RWPE2 (cell line): ENCODE measurements around the gene GSN.

ENCODE experiments used
- ATAC-seq: fragments of 200-7000 bp; cut with Tn5 transposase; 3 replicates; pipeline ENCODE4 v1.9.1; 2021; ENCODE audit warnings: low read depth
- DNase-seq: peaks from one replicate; pipeline ENCODE4 v3.0.0-alpha.2; 2020; ENCODE audit warnings: low spot score
- H3K27ac ChIP-seq: fragments of 450-650 bp; 2 replicates; pipeline ENCODE4 v1.5.1; 2017; ENCODE audit warnings: mild to moderate bottlenecking; ENCODE audit not compliant: poor library complexity, severe bottlenecking
- H3K27me3 ChIP-seq: fragments of 250-450 bp; sonication (Bioruptor Pico); 2 replicates; pipeline ENCODE4 v1.5.1; 2021; ENCODE audit warnings: mild to moderate bottlenecking, moderate library complexity; ENCODE audit not compliant: insufficient read depth, poor library complexity, severe bottlenecking
- H3K36me3 ChIP-seq: fragments of 250-450 bp; sonication (Bioruptor Pico); 2 replicates; pipeline ENCODE4 v1.5.1; 2020; ENCODE audit warnings: low read depth, mild to moderate bottlenecking, moderate library complexity
- H3K4me1 ChIP-seq: fragments of 250-450 bp; sonication (Bioruptor Pico); 2 replicates; pipeline ENCODE4 v1.5.1; 2021; ENCODE audit warnings: mild to moderate bottlenecking, moderate library complexity; ENCODE audit not compliant: insufficient read depth, poor library complexity, severe bottlenecking
- H3K4me3 ChIP-seq: fragments of 250-450 bp; sonication (Bioruptor Pico); 2 replicates; pipeline ENCODE4 v1.5.1; 2021; ENCODE audit warnings: mild to moderate bottlenecking, moderate library complexity; ENCODE audit not compliant: severe bottlenecking
- H3K9me3 ChIP-seq: fragments of 250-450 bp; sonication (Bioruptor Pico); 2 replicates; pipeline ENCODE4 v1.5.1; 2021; ENCODE audit warnings: mild to moderate bottlenecking, moderate library complexity; ENCODE audit not compliant: severe bottlenecking
- TF ChIP-seq, protein P1 (sequence below): fragments of 450-650 bp; IDR thresholded peaks from one replicate; pipeline ENCODE4 v1.5.1; 2017; ENCODE audit warnings: mild to moderate bottlenecking, moderate library complexity; ENCODE audit not compliant: poor library complexity, severe bottlenecking

GSN gene

GRCh38 chr9:121253821-121254501, 14.0 kb upstream of the GSN start:
- ATAC-seq (no peak), DNase-seq (no peak)
- H3K36me3 ChIP-seq = no peaks in the 10 kb centered on the region
- TF ChIP-seq, protein P1, sequence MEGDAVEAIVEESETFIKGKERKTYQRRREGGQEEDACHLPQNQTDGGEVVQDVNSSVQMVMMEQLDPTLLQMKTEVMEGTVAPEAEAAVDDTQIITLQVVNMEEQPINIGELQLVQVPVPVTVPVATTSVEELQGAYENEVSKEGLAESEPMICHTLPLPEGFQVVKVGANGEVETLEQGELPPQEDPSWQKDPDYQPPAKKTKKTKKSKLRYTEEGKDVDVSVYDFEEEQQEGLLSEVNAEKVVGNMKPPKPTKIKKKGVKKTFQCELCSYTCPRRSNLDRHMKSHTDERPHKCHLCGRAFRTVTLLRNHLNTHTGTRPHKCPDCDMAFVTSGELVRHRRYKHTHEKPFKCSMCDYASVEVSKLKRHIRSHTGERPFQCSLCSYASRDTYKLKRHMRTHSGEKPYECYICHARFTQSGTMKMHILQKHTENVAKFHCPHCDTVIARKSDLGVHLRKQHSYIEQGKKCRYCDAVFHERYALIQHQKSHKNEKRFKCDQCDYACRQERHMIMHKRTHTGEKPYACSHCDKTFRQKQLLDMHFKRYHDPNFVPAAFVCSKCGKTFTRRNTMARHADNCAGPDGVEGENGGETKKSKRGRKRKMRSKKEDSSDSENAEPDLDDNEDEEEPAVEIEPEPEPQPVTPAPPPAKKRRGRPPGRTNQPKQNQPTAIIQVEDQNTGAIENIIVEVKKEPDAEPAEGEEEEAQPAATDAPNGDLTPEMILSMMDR = no peak
- H3K27me3 ChIP-seq = no peaks in the 10 kb centered on the region
- no peaks in the 10 kb centered on the region for H3K9me3 ChIP-seq
- no peak overlapping the region for H3K4me3 ChIP-seq
- H3K4me1 ChIP-seq = no peaks in the 10 kb centered on the region
- H3K27ac ChIP-seq = no peak overlapping the region

GRCh38 chr9:121259498-121259897, 8.5 kb upstream of the GSN start:
- ATAC-seq (no peak), DNase-seq (no peak)
- Histone ChIP-seq H3K4me3 (no peak overlapping the region), H3K27ac (no peak overlapping the region), H3K4me1 (peaks cover 2% of the 10 kb centered on the region), H3K9me3 (no peaks in the 10 kb centered on the region), H3K36me3 (no peaks in the 10 kb centered on the region), H3K27me3 (no peaks in the 10 kb centered on the region)
- TF ChIP-seq, protein P1 = no peak

GRCh38 chr9:121259935-121260334, 8.0 kb upstream of the GSN start:
- Histone ChIP-seq H3K27ac (no peak overlapping the region), H3K27me3 (no peaks in the 10 kb centered on the region), H3K36me3 (no peaks in the 10 kb centered on the region), H3K9me3 (no peaks in the 10 kb centered on the region), H3K4me3 (no peak overlapping the region), H3K4me1 (peaks cover 2% of the 10 kb centered on the region)
- ATAC-seq (no peak), DNase-seq (no peak)
- TF ChIP-seq, protein P1 = no peak

DNA sequence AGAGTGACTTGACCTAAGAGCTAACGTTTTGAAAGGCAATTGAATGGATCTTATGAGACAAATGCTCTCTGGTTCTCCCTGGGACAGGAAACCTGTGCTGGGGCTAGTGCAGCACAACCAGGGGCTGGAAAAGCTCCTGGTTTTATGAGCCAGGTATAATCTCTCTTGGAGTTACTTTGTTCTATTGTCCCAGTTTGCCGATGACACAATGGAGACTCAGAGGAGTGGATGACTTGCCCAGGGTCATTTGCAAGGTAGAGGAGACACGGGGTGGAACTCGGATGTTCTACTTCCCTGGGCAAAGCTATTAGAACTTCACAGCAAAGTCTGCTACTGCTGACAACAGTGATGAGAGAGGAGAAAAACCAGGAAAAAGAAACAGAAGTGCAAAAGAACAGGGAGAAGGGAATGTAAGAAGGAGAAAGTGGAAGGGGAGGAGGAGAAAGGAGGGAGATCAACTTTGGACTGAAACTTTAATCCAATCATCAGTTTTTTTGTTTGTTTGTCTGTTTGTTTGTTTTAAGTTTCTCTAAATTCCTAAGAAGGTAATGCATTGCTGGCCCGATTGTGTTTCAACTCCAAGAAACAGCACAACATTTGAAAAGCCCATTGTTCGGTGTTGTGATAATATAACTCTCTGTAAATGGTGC, 7.4 kb upstream of the GSN start:
- H3K4me1 ChIP-seq = peaks cover 2% of the 10 kb centered on the region
- TF ChIP-seq, protein P1 = no peak
- H3K4me3 ChIP-seq = no peak overlapping the region
- ATAC-seq (no peak), DNase-seq (no peak)
- no peak overlapping the region for H3K27ac ChIP-seq
- no peaks in the 10 kb centered on the region for H3K9me3 ChIP-seq
- H3K36me3 ChIP-seq = no peaks in the 10 kb centered on the region
- H3K27me3 ChIP-seq = no peaks in the 10 kb centered on the region

DNA sequence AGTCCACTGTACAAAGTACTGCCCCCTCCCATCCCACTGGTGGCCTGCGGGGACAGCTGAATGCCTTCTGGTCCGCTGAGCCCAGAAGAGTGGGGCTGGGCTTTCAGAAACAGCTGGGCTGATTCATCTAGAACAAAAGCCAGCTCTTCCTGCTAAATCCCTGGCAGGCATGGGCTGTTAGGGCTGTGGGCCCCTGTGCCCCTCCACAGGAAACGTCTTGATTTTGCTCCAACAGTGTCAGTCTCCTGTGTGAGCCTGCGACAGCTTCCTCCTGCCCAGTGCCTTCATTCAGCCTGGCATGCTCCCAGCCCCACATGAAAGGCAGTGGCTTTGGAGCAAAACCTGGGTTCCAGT, 6.9 kb upstream of the GSN start:
- Histone ChIP-seq H3K4me3 (no peak overlapping the region), H3K27me3 (no peaks in the 10 kb centered on the region), H3K4me1 (peaks cover 2% of the 10 kb centered on the region), H3K9me3 (no peaks in the 10 kb centered on the region), H3K36me3 (no peaks in the 10 kb centered on the region), H3K27ac (no peak overlapping the region)
- TF ChIP-seq, protein P1 = no peak
- DNase-seq (no peak), ATAC-seq (peak; percentile 48; the same call in 1 of the 3 replicates)
